IPS-NIHi7 (cell line): ENCODE data around the gene CELF4.

Source experiments
- DNase-seq: peaks from one replicate; pipeline ENCODE4 v3.0.0; 2012; ENCODE audit warnings: mixed read lengths; ENCODE audit errors: extremely low spot score

CELF4 gene

GRCh38 chr18:37258131-37258530, 307.5 kb downstream of the CELF4 start:
- no peak for DNase-seq

- DNase-seq: no peak
Observed at GRCh38 chr18:37254973-37255372, 310.6 kb downstream of the CELF4 start.

- no peak for DNase-seq
Observed at GRCh38 chr18:37254236-37254754, 311.3 kb downstream of the CELF4 start.

- peak; percentile 94 for DNase-seq
Observed at GRCh38 chr18:37253394-37254235, 312.0 kb downstream of the CELF4 start.

GRCh38 chr18:37252854-37253393, 312.7 kb downstream of the CELF4 start:
- DNase-seq: no peak

GRCh38 chr18:37252342-37252741, 313.3 kb downstream of the CELF4 start:
- DNase-seq: no peak

- DNase-seq: no peak
Observed at GRCh38 chr18:37251679-37252078, 313.9 kb downstream of the CELF4 start.

GRCh38 chr18:37249895-37250618, 315.5 kb downstream of the CELF4 start:
- DNase-seq: no peak

- no peak for DNase-seq
Observed at GRCh38 chr18:37249171-37249886, 316.3 kb downstream of the CELF4 start.

GRCh38 chr18:37248281-37248680, 317.3 kb downstream of the CELF4 start:
- no peak for DNase-seq

- no peak for DNase-seq
Observed at GRCh38 chr18:37247497-37248161, 318.0 kb downstream of the CELF4 start.

- no peak for DNase-seq
Observed at GRCh38 chr18:37246779-37247340, 318.7 kb downstream of the CELF4 start.

GRCh38 chr18:37244618-37245017, 321.0 kb downstream of the CELF4 start:
- no peak for DNase-seq

GRCh38 chr18:37243741-37244140, 321.9 kb downstream of the CELF4 start:
- peak; percentile 57 for DNase-seq

- no peak for DNase-seq
Observed at GRCh38 chr18:37242826-37243560, 322.6 kb downstream of the CELF4 start.

- DNase-seq: no peak
Observed at GRCh38 chr18:37242091-37242490, 323.5 kb downstream of the CELF4 start.

GRCh38 chr18:37238282-37239108, 327.1 kb downstream of the CELF4 start:
- DNase-seq: no peak

- DNase-seq: no peak
Observed at GRCh38 chr18:37235583-37235982, 330.0 kb downstream of the CELF4 start.

- DNase-seq: no peak
Observed at GRCh38 chr18:37231251-37231650, 334.3 kb downstream of the CELF4 start.
